HEK293 (cell line): Measurements from ENCODE around the gene HS3ST4.

Experiments
- CTCF ChIA-PET: fragments of 350-600 bp; formaldehyde crosslinking; extraction: SDS; loops from one replicate; lab custom pipeline; 2021; ENCODE audit warnings: antibody characterized with exemption; lab: Yijun Ruan, JAX
- POLR2A ChIA-PET: fragments of 300-600 bp; formaldehyde crosslinking; extraction: SDS; loops from one replicate; lab custom pipeline; 2020; ENCODE audit warnings: antibody characterized with exemption, inconsistent platforms; lab: Yijun Ruan, JAX
- H3K27ac ChIP-seq: fragments of 200-500 bp; sonication (Bioruptor generic); 2 replicates; pipeline ENCODE4 v1.5.1; 2014; ENCODE audit warnings: low read depth, low read length, control low read depth, inconsistent platforms; ENCODE audit errors: extremely low read depth
- H3K36me3 ChIP-seq, 2 experiments: fragments of 200-500 bp in 1 of 2; sonication (Bioruptor generic) in 1 of 2; 1 replicate in 1 of 2; 2 replicates in 1 of 2; pipeline ENCODE4 v1.5.1; 2014 to 2017; ENCODE audit warnings: inconsistent platforms in 2 of 2, low read length in 2 of 2; ENCODE audit not compliant: control insufficient read depth in 2 of 2, insufficient read depth in 1 of 2
- H3K4me1 ChIP-seq: fragments of 200-500 bp; sonication (Bioruptor generic); 2 replicates; pipeline ENCODE4 v1.5.1; 2014; ENCODE audit warnings: mild to moderate bottlenecking, low read length, inconsistent platforms; ENCODE audit not compliant: control insufficient read depth, insufficient read depth
- H3K4me3 ChIP-seq: 2 replicates; pipeline ENCODE4 v1.5.1; 2011; ENCODE audit warnings: low read depth, mild to moderate bottlenecking, control low read depth, low read length, moderate library complexity
- H3K9me3 ChIP-seq: fragments of 200-500 bp; sonication (Bioruptor generic); 2 replicates; pipeline ENCODE4 v1.5.1; 2014; ENCODE audit warnings: low read depth, low read length, inconsistent platforms; ENCODE audit not compliant: control insufficient read depth, insufficient read depth
- PRDM1 ChIP-seq: fragments of 450-650 bp; formaldehyde crosslinking; IDR thresholded peaks from 2 replicates; pipeline ENCODE4; 2016; ENCODE audit warnings: missing biosample characterization, missing genetic modification characterization
- SETDB1 ChIP-seq: IDR thresholded peaks from one replicate; pipeline ENCODE4 v1.6.1; 2017; ENCODE audit warnings: mild to moderate bottlenecking, low read length, moderate library complexity, mixed read lengths; ENCODE audit not compliant: insufficient read length
- ZNF132 ChIP-seq: fragments of 450-650 bp; formaldehyde crosslinking; IDR thresholded peaks from 2 replicates; pipeline ENCODE4 v1.5.1; 2017; ENCODE audit warnings: missing biosample characterization, missing genetic modification characterization, borderline replicate concordance
- ZNF140 ChIP-seq: fragments of 450-650 bp; formaldehyde crosslinking; IDR thresholded peaks from 2 replicates; pipeline ENCODE4 v1.5.1; 2016; ENCODE audit warnings: missing biosample characterization, missing genetic modification characterization
- ZNF157 ChIP-seq: fragments of 450-650 bp; formaldehyde crosslinking; IDR thresholded peaks from 2 replicates; pipeline ENCODE4 v1.5.1; 2016; ENCODE audit warnings: missing biosample characterization, missing genetic modification characterization
- ZNF19 ChIP-seq: fragments of 450-650 bp; formaldehyde crosslinking; IDR thresholded peaks from 2 replicates; pipeline ENCODE4; 2016; ENCODE audit warnings: missing biosample characterization, missing genetic modification characterization, low read depth
- ZNF433 ChIP-seq: fragments of 450-650 bp; formaldehyde crosslinking; IDR thresholded peaks from 2 replicates; pipeline ENCODE4 v1.5.1; 2016; ENCODE audit warnings: missing biosample characterization, missing genetic modification characterization, low read depth
- ZNF529 ChIP-seq: fragments of 450-650 bp; formaldehyde crosslinking; IDR thresholded peaks from 2 replicates; pipeline ENCODE4 v1.5.1; 2017; ENCODE audit warnings: missing genetic modification characterization, missing biosample characterization; ENCODE audit not compliant: insufficient replicate concordance
- ZNF530 ChIP-seq: fragments of 450-650 bp; formaldehyde crosslinking; IDR thresholded peaks from 2 replicates; pipeline ENCODE4 v1.5.1; 2016; ENCODE audit warnings: low read depth, missing biosample characterization, missing genetic modification characterization
- ZNF621 ChIP-seq: fragments of 450-650 bp; formaldehyde crosslinking; IDR thresholded peaks from 2 replicates; pipeline ENCODE4 v1.5.1; 2017; ENCODE audit warnings: missing biosample characterization, missing genetic modification characterization
- ZNF624 ChIP-seq: fragments of 450-650 bp; formaldehyde crosslinking; IDR thresholded peaks from 2 replicates; pipeline ENCODE4 v1.5.1; 2017; ENCODE audit warnings: missing biosample characterization, missing genetic modification characterization
- ZNF707 ChIP-seq: fragments of 450-650 bp; formaldehyde crosslinking; IDR thresholded peaks from 2 replicates; pipeline ENCODE4 v1.5.1; 2016; ENCODE audit warnings: missing biosample characterization, missing genetic modification characterization
- ZNF830 ChIP-seq: fragments of 450-650 bp; IDR thresholded peaks from 2 replicates; pipeline ENCODE4 v1.5.0; 2018; ENCODE audit warnings: missing biosample characterization, missing genetic modification characterization, low read depth, mild to moderate bottlenecking, moderate library complexity
- TF ChIP-seq, protein P1 (sequence below): fragments of 450-650 bp; formaldehyde crosslinking; IDR thresholded peaks from 2 replicates; pipeline ENCODE4 v1.5.1; 2016; ENCODE audit warnings: missing biosample characterization, missing genetic modification characterization, borderline replicate concordance
- TF ChIP-seq, protein P2 (sequence below): fragments of 450-650 bp; formaldehyde crosslinking; IDR thresholded peaks from 2 replicates; pipeline ENCODE4 v1.5.1; 2016; ENCODE audit warnings: missing biosample characterization, missing genetic modification characterization
- TF ChIP-seq, protein P3 (sequence below): fragments of 450-650 bp; formaldehyde crosslinking; IDR thresholded peaks from 2 replicates; pipeline ENCODE4 v1.5.1; 2016; ENCODE audit warnings: missing biosample characterization, missing genetic modification characterization, borderline replicate concordance

The HS3ST4 gene

DNA sequence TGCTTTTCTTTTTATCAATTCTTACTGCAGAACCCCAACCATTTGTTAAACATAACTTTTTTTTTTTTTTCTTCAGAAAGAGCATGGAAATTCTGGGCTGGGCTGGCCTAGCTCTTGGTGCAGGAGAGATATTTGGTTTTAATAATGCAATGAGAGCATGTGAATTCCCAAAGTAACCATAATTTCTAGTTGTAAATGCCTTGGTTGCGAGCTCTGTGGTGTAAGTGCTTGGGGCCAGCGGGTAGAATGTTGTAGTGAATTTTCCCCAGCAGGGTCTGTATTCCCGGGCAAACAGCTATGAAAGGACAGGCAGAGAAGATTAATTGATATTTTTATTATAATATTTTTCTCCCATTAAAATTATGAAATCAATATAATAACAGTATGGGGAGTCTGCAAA, 465.6 kb downstream of the HS3ST4 start:
- Histone ChIP-seq H3K4me3 (no peak overlapping the region), H3K27ac (no peak overlapping the region), H3K36me3 (no peaks in the 10 kb centered on the region), H3K9me3 (no peaks in the 10 kb centered on the region)
- CTCF ChIA-PET = no interaction called here
- TF ChIP-seq ZNF530 (tag by site-specific recombination) (no peak), ZNF707 (tag by site-specific recombination) (no peak), SETDB1 (no peak), ZNF624 (tag by site-specific recombination) (no peak), ZNF621 (tag by site-specific recombination) (no peak), PRDM1 (tag by site-specific recombination) (no peak)
- TF ChIP-seq, protein P1, sequence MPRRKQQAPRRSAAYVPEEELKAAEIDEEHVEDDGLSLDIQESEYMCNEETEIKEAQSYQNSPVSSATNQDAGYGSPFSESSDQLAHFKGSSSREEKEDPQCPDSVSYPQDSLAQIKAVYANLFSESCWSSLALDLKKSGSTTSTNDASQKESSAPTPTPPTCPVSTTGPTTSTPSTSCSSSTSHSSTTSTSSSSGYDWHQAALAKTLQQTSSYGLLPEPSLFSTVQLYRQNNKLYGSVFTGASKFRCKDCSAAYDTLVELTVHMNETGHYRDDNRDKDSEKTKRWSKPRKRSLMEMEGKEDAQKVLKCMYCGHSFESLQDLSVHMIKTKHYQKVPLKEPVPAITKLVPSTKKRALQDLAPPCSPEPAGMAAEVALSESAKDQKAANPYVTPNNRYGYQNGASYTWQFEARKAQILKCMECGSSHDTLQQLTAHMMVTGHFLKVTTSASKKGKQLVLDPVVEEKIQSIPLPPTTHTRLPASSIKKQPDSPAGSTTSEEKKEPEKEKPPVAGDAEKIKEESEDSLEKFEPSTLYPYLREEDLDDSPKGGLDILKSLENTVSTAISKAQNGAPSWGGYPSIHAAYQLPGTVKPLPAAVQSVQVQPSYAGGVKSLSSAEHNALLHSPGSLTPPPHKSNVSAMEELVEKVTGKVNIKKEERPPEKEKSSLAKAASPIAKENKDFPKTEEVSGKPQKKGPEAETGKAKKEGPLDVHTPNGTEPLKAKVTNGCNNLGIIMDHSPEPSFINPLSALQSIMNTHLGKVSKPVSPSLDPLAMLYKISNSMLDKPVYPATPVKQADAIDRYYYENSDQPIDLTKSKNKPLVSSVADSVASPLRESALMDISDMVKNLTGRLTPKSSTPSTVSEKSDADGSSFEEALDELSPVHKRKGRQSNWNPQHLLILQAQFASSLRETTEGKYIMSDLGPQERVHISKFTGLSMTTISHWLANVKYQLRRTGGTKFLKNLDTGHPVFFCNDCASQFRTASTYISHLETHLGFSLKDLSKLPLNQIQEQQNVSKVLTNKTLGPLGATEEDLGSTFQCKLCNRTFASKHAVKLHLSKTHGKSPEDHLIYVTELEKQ (tag by site-specific recombination) = no peak
- TF ChIP-seq, all 188 proteins: peak for 0
- POLR2A ChIA-PET = no interaction called here
- no peaks in the 10 kb centered on the region for H3K4me1 ChIP-seq

DNA sequence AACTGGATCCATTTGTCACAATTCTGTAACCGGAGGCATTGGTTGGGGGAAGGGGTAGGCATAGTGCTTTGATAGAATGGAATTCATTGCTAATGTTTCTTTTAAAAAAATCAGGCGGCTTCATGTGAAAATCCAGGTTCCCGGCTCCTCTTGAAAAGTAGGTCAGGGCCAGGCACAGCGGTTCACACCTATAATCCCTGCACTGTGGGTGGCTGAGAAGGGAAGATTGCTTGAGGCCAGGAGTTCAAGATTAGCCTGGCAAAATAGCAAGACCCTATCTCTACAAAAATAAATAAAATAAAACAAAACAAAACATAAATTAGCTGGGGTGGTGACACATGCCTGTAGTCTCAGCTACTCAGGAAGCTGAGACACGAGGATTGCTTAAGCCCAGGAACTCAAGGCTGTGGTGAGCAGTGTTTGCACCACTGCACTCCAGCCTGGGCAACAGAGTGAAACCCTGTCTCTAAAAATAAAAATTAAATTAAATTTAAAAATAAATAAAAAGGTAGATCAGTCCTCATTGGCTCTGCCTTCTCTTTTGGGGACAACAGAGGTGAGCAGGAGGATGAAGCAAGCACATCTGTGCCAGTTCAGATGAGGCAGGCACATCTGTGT, 466.5 kb downstream of the HS3ST4 start:
- Histone ChIP-seq H3K4me1 (no peaks in the 10 kb centered on the region), H3K36me3 (no peaks in the 10 kb centered on the region), H3K9me3 (no peaks in the 10 kb centered on the region), H3K4me3 (no peak overlapping the region), H3K27ac (no peak overlapping the region)
- TF ChIP-seq ZNF132 (no peak), ZNF529 (tag by site-specific recombination) (no peak), ZNF157 (tag by site-specific recombination) (no peak), ZNF19 (no peak), ZNF140 (tag by site-specific recombination) (no peak), ZNF433 (no peak), ZNF830 (tag by site-specific recombination) (no peak)
- TF ChIP-seq, protein P2, sequence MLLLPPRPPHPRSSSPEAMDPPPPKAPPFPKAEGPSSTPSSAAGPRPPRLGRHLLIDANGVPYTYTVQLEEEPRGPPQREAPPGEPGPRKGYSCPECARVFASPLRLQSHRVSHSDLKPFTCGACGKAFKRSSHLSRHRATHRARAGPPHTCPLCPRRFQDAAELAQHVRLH (tag by site-specific recombination) = no peak
- TF ChIP-seq, protein P3, sequence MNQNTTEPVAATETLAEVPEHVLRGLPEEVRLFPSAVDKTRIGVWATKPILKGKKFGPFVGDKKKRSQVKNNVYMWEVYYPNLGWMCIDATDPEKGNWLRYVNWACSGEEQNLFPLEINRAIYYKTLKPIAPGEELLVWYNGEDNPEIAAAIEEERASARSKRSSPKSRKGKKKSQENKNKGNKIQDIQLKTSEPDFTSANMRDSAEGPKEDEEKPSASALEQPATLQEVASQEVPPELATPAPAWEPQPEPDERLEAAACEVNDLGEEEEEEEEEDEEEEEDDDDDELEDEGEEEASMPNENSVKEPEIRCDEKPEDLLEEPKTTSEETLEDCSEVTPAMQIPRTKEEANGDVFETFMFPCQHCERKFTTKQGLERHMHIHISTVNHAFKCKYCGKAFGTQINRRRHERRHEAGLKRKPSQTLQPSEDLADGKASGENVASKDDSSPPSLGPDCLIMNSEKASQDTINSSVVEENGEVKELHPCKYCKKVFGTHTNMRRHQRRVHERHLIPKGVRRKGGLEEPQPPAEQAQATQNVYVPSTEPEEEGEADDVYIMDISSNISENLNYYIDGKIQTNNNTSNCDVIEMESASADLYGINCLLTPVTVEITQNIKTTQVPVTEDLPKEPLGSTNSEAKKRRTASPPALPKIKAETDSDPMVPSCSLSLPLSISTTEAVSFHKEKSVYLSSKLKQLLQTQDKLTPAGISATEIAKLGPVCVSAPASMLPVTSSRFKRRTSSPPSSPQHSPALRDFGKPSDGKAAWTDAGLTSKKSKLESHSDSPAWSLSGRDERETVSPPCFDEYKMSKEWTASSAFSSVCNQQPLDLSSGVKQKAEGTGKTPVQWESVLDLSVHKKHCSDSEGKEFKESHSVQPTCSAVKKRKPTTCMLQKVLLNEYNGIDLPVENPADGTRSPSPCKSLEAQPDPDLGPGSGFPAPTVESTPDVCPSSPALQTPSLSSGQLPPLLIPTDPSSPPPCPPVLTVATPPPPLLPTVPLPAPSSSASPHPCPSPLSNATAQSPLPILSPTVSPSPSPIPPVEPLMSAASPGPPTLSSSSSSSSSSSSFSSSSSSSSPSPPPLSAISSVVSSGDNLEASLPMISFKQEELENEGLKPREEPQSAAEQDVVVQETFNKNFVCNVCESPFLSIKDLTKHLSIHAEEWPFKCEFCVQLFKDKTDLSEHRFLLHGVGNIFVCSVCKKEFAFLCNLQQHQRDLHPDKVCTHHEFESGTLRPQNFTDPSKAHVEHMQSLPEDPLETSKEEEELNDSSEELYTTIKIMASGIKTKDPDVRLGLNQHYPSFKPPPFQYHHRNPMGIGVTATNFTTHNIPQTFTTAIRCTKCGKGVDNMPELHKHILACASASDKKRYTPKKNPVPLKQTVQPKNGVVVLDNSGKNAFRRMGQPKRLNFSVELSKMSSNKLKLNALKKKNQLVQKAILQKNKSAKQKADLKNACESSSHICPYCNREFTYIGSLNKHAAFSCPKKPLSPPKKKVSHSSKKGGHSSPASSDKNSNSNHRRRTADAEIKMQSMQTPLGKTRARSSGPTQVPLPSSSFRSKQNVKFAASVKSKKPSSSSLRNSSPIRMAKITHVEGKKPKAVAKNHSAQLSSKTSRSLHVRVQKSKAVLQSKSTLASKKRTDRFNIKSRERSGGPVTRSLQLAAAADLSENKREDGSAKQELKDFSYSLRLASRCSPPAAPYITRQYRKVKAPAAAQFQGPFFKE (tag by site-specific recombination) = no peak
- ChIA-PET CTCF (no interaction called here), POLR2A (no interaction called here)
